ENCODE data around the gene B3GALT6.

The B3GALT6 gene

GRCh38 chr1:1239227-1239613 is 7.2 kb downstream of the B3GALT6 start:
- Histone ChIP-seq H3K4me3 (ENCODE audit: low read length) (no peak overlapping the region), H3K4me2 (ENCODE audit: low read length) (no peak overlapping the region), H3K9me3 (replicated peaks; ENCODE audit: low read length) (no peaks in the 10 kb centered on the region), H3K36me3 (ENCODE audit: insufficient read depth, low read length) (peaks cover 5% of the 10 kb centered on the region), H3K4me1 (ENCODE audit: control insufficient read depth, insufficient read depth, low read length) (peaks cover 4% of the 10 kb centered on the region), H3K9ac (ENCODE audit: low read depth, low read length) (no peak overlapping the region), H3K27me3 (ENCODE audit: control insufficient read depth, insufficient read depth, low read length) (peaks cover 8% of the 10 kb centered on the region)

GRCh38 chr1:1239614-1240347 is 7.7 kb downstream of the B3GALT6 start:
- no peaks in the 10 kb centered on the region for H3K9me3 ChIP-seq (replicated peaks; ENCODE audit: low read length)
- H3K4me1 ChIP-seq (ENCODE audit: control insufficient read depth, insufficient read depth, low read length) = peaks cover 4% of the 10 kb centered on the region
- H3K36me3 ChIP-seq (ENCODE audit: insufficient read depth, low read length) = peaks cover 4% of the 10 kb centered on the region
- no peak overlapping the region for H3K9ac ChIP-seq (ENCODE audit: low read depth, low read length)
- no peak overlapping the region for H3K4me3 ChIP-seq (ENCODE audit: low read length)
- no peak overlapping the region for H3K4me2 ChIP-seq (ENCODE audit: low read length)
- peaks cover 8% of the 10 kb centered on the region for H3K27me3 ChIP-seq (ENCODE audit: control insufficient read depth, insufficient read depth, low read length)

GRCh38 chr1:1240348-1240732 is 8.3 kb downstream of the B3GALT6 start:
- Histone ChIP-seq H3K9me3 (replicated peaks; ENCODE audit: low read length) (no peaks in the 10 kb centered on the region), H3K9ac (ENCODE audit: low read depth, low read length) (no peak overlapping the region), H3K4me2 (ENCODE audit: low read length) (no peak overlapping the region), H3K27me3 (ENCODE audit: control insufficient read depth, insufficient read depth, low read length) (peaks cover 8% of the 10 kb centered on the region), H3K4me1 (ENCODE audit: control insufficient read depth, insufficient read depth, low read length) (peaks cover 4% of the 10 kb centered on the region), H3K36me3 (ENCODE audit: insufficient read depth, low read length) (no peaks in the 10 kb centered on the region), H3K4me3 (ENCODE audit: low read length) (no peak overlapping the region)

GRCh38 chr1:1240822-1241587 is 9.0 kb downstream of the B3GALT6 start:
- Histone ChIP-seq H3K9ac (ENCODE audit: low read depth, low read length) (no peak overlapping the region), H3K4me2 (ENCODE audit: low read length) (no peak overlapping the region), H3K9me3 (replicated peaks; ENCODE audit: low read length) (no peaks in the 10 kb centered on the region), H3K36me3 (ENCODE audit: insufficient read depth, low read length) (no peaks in the 10 kb centered on the region), H3K27me3 (ENCODE audit: control insufficient read depth, insufficient read depth, low read length) (peaks cover 8% of the 10 kb centered on the region), H3K4me1 (ENCODE audit: control insufficient read depth, insufficient read depth, low read length) (peaks cover 4% of the 10 kb centered on the region), H3K4me3 (ENCODE audit: low read length) (no peak overlapping the region)

- Histone ChIP-seq H3K9ac (ENCODE audit: low read depth, low read length) (no peak overlapping the region), H3K27me3 (ENCODE audit: control insufficient read depth, insufficient read depth, low read length) (peaks cover 8% of the 10 kb centered on the region), H3K36me3 (ENCODE audit: insufficient read depth, low read length) (no peaks in the 10 kb centered on the region), H3K4me1 (ENCODE audit: control insufficient read depth, insufficient read depth, low read length) (peaks cover 4% of the 10 kb centered on the region), H3K9me3 (replicated peaks; ENCODE audit: low read length) (no peaks in the 10 kb centered on the region), H3K4me2 (ENCODE audit: low read length) (no peak overlapping the region), H3K4me3 (ENCODE audit: low read length) (no peak overlapping the region)
Measured at GRCh38 chr1:1241588-1242219, 9.7 kb downstream of the B3GALT6 start.

- H3K4me2 ChIP-seq (ENCODE audit: low read length) = no peak overlapping the region
- H3K9me3 ChIP-seq (replicated peaks; ENCODE audit: low read length) = no peaks in the 10 kb centered on the region
- H3K36me3 ChIP-seq (ENCODE audit: insufficient read depth, low read length) = no peaks in the 10 kb centered on the region
- peaks cover 8% of the 10 kb centered on the region for H3K27me3 ChIP-seq (ENCODE audit: control insufficient read depth, insufficient read depth, low read length)
- H3K9ac ChIP-seq (ENCODE audit: low read depth, low read length) = no peak overlapping the region
- H3K4me3 ChIP-seq (ENCODE audit: low read length) = no peak overlapping the region
- no peaks in the 10 kb centered on the region for H3K4me1 ChIP-seq (ENCODE audit: control insufficient read depth, insufficient read depth, low read length)
Measured at GRCh38 chr1:1242461-1243265, 10.6 kb downstream of the B3GALT6 start.

GRCh38 chr1:1243266-1243660 is 11.2 kb downstream of the B3GALT6 start:
- peaks cover 3% of the 10 kb centered on the region for H3K27me3 ChIP-seq (ENCODE audit: control insufficient read depth, insufficient read depth, low read length)

GRCh38 chr1:1243807-1244191 is 11.8 kb downstream of the B3GALT6 start:
- Histone ChIP-seq H3K9ac (ENCODE audit: low read depth, low read length) (no peak overlapping the region), H3K4me1 (ENCODE audit: control insufficient read depth, insufficient read depth, low read length) (no peaks in the 10 kb centered on the region), H3K9me3 (replicated peaks; ENCODE audit: low read length) (no peaks in the 10 kb centered on the region), H3K27me3 (ENCODE audit: control insufficient read depth, insufficient read depth, low read length) (no peaks in the 10 kb centered on the region), H3K36me3 (ENCODE audit: insufficient read depth, low read length) (no peaks in the 10 kb centered on the region), H3K4me3 (ENCODE audit: low read length) (no peak overlapping the region), H3K4me2 (ENCODE audit: low read length) (no peak overlapping the region)

More at GRCh38 chr1:1243266-1243660, 11.2 kb downstream of the B3GALT6 start:
- Histone ChIP-seq H3K4me1 (ENCODE audit: control insufficient read depth, insufficient read depth, low read length) (no peaks in the 10 kb centered on the region), H3K9me3 (replicated peaks; ENCODE audit: low read length) (no peaks in the 10 kb centered on the region), H3K4me2 (ENCODE audit: low read length) (no peak overlapping the region), H3K36me3 (ENCODE audit: insufficient read depth, low read length) (no peaks in the 10 kb centered on the region), H3K9ac (ENCODE audit: low read depth, low read length) (no peak overlapping the region), H3K4me3 (ENCODE audit: low read length) (no peak overlapping the region)

- no peaks in the 10 kb centered on the region for H3K36me3 ChIP-seq (ENCODE audit: insufficient read depth, low read length)
- no peak overlapping the region for H3K4me2 ChIP-seq (ENCODE audit: low read length)
- H3K9ac ChIP-seq (ENCODE audit: low read depth, low read length) = no peak overlapping the region
- H3K27me3 ChIP-seq (ENCODE audit: control insufficient read depth, insufficient read depth, low read length) = no peaks in the 10 kb centered on the region
- no peak overlapping the region for H3K4me3 ChIP-seq (ENCODE audit: low read length)
- no peaks in the 10 kb centered on the region for H3K9me3 ChIP-seq (replicated peaks; ENCODE audit: low read length)
- no peaks in the 10 kb centered on the region for H3K4me1 ChIP-seq (ENCODE audit: control insufficient read depth, insufficient read depth, low read length)
Measured at GRCh38 chr1:1244192-1244811, 12.3 kb downstream of the B3GALT6 start.

GRCh38 chr1:1245178-1245816 is 13.3 kb downstream of the B3GALT6 start:
- H3K4me3 ChIP-seq (ENCODE audit: low read length) = no peak overlapping the region
- H3K9ac ChIP-seq (ENCODE audit: low read depth, low read length) = no peak overlapping the region
- H3K9me3 ChIP-seq (replicated peaks; ENCODE audit: low read length) = no peaks in the 10 kb centered on the region
- H3K27me3 ChIP-seq (ENCODE audit: control insufficient read depth, insufficient read depth, low read length) = no peaks in the 10 kb centered on the region
- no peaks in the 10 kb centered on the region for H3K4me1 ChIP-seq (ENCODE audit: control insufficient read depth, insufficient read depth, low read length)
- H3K36me3 ChIP-seq (ENCODE audit: insufficient read depth, low read length) = no peaks in the 10 kb centered on the region
- no peak overlapping the region for H3K4me2 ChIP-seq (ENCODE audit: low read length)
